ENCODE measurements around the gene CYB5RL.
"Not testable (repeated sequence)": the region's sequence is repeated elsewhere in the genome, so short reads cannot be mapped to it uniquely, and the experiment has no call there.

CYB5RL gene

GRCh38 chr1:54180701-54181360 is 19.0 kb downstream of the CYB5RL start:
- no peak for DNase-seq

- no peak for DNase-seq
Measured at GRCh38 chr1:54178296-54179070, 21.3 kb downstream of the CYB5RL start.

GRCh38 chr1:54177726-54178125 is 22.1 kb downstream of the CYB5RL start:
- no peak for DNase-seq

- no peak for DNase-seq
Measured at GRCh38 chr1:54176621-54177327, 23.1 kb downstream of the CYB5RL start.

GRCh38 chr1:54174106-54174505 is 25.7 kb downstream of the CYB5RL start:
- DNase-seq, result no peak

- no peak for DNase-seq
Measured at GRCh38 chr1:54173681-54174080, 26.1 kb downstream of the CYB5RL start.

- DNase-seq, result no peak
Measured at GRCh38 chr1:54172614-54173599, 26.9 kb downstream of the CYB5RL start.

GRCh38 chr1:54171606-54172005 is 28.2 kb downstream of the CYB5RL start:
- DNase-seq, result no peak

DNA sequence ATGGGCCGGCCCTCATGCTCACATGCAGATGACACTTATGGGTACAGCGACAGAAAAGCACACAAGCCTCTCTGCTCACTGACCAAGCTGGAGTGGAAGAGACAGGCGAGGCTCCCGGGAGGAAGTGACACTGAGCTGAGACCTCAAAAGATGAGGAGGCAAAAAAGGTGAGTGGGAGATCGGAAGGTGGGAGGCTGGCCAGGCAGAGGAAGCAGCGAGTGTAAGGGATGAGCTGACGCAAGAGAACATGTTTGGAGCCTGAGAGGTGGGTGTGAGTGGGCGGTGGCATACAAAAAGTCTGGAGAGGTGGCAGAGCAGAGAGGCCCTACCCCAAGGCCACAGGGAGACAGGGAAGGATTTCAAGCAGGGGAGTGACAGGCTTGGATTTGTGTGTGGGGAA is 28.8 kb downstream of the CYB5RL start:
- DNase-seq, result no peak

GRCh38 chr1:54169068-54169467 is 30.8 kb downstream of the CYB5RL start:
- no peak for DNase-seq

DNA sequence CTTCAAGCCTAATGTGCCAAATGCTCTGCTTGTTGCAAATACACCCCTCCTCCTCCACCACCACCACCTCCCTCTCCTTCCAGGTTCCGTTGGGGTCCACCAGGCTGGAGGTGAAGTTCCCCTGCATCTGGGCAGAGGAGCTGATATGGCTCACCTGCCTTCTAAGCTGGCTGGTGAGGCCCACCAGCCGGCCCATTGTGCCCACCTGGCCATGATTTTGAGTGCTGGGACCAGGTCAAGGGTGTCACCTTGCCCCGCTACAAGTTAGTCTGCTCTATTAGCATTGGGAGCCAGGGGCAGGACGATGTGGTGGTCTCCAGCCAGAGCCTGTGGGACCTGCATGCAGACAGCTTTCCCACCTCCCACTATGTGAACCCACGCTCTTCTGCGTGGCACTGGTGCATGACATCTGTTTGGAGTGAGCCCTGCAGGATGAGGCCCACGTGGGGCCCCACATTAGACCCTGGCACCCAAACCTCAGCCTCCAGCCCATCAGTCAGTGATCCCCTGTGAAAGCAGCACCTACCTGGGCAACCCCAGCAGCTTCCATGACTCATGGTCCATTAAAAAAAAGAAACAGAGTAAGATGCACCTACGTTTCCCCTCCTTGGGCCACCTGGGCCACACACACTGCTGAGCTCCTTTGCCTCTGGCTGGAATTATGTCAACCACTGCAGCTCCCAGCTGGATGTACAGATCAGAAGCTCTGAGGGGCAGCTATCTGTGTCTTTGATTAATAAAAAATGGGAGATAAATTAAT is 31.4 kb downstream of the CYB5RL start:
- no peak for DNase-seq

- no peak for DNase-seq
Measured at GRCh38 chr1:54167422-54168139, 32.2 kb downstream of the CYB5RL start.

DNA sequence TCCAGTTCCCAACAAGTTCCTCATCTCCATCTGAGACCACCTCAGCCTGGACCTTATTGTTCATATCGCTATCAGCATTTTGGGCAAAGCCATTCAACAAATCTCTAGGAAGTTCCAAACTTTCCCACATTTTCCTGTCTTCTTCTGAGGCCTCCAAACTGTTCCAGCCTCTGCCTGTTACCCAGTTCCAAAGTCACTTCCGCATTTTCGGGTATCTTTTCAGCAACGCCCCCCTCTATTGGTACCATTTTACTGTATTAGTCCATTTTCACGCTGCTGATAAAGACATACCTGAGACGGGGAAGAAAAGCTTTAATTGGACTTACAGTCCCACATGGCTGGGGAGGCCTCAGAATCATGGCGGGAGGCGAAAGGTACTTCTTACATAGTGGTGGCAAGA is 33.5 kb downstream of the CYB5RL start:
- not testable (repeated sequence) for DNase-seq

DNA sequence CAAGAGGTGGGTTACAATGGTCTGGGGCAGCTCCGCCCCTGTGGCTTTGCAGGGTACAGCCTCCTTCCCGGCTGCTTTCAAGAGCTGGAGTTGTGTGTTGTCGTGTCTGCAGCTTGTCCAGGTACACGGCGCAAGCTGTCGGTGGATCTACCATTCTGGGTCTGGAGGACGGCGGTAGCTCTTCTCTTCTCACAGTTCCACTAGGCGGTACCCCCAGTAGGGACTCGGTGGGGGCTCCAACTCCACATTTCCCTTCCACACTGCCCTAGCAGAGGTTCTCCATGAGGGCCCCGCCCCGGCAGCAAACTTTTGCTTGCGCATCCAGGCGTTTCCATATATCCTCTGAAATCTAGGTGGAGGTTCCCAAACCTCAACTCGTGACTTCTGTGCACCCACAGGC is 34.7 kb downstream of the CYB5RL start:
- no peak for DNase-seq

DNA sequence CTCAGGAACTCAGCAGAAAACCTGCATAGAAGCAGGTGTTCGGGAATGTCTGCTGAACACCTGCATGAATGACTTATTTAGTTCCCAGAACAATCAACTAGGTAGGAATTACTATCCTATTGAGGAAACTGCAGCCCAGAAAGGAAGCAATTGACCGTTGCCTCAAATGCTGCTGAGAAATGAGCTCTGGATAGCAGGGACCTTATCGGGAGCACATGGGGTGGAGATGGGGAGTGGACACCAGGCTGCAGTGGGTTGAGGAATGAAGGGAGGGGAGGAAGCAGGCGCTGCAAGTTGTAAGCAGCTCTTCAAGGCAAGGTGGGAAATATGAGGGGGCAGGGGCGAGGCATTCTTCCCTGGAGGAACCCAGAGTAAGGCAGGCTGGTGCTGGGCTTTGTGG is 36.3 kb downstream of the CYB5RL start:
- DNase-seq, result no peak

DNA sequence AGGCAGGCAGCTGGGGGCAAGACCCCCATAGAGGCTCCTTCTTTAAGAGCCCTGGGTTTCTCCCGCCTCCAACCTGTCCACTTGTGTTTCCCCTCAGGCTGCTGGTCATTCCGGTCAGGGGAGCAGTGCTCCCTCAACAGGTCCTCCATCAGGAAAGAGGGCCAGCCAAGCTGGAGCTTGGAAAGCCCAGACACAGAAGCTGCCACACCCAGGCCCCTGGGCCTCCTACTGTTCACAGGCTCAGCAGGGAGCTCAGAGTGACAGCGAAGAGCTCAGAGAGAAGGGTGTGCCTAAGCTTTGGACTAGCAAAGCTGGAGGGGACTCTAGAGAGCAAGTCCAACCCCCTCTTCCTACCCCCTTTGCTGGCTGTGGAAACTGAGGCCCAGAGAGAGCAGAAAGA is 36.8 kb downstream of the CYB5RL start:
- no peak for DNase-seq

DNA sequence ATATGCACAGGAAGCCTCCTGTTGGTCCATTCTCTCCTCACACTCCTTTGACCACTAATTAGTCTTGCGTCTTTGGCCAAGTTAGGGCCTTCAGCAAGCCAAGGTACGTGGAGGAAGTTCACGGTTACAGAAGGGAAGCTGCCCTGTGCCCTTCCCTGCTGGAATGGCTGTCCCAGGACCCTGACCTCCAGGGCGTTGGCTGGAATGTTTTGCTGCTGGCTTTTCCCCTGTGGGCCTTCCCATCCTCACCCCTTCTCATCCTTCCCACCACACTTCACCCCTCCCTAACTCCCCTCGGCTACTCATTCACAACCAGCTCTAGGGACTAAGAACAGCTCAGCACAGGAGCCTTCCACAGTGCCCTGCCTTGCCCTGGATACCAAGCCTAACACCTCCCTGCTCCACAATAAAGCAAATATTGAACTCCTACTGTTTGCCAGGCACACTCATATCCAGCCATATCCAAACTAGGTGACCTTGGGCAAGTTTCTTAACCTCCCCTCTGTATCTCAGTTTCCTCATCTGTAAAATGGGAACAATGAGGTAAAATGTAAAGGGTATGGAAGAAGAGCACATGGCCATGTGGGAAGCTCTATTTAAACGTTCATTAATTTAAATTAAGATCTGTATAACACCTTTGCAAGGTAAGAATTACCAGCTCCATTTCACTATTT is 38.2 kb downstream of the CYB5RL start:
- no peak for DNase-seq

DNA sequence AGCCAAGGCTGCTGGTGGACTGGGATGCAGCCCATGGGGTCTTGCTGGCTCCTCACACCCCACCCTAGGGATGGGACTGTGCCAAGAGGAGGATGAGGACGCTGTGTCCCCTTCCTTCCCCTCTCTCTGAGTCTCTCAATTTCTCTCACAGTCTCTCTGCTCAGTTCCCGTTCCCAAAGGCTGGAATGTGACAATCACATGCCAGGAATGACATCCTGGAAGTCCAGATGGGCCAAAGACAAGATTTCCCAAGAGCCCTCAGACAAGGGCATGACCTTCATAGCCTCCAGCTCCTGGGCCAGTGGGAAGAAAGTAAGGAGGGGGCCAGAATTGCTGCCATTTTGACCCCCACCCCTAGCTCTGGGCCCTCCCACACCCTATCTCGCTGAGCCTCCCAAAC is 39.5 kb downstream of the CYB5RL start:
- no peak for DNase-seq

GRCh38 chr1:54159733-54160316 is 40.0 kb downstream of the CYB5RL start:
- DNase-seq, result no peak

DNA sequence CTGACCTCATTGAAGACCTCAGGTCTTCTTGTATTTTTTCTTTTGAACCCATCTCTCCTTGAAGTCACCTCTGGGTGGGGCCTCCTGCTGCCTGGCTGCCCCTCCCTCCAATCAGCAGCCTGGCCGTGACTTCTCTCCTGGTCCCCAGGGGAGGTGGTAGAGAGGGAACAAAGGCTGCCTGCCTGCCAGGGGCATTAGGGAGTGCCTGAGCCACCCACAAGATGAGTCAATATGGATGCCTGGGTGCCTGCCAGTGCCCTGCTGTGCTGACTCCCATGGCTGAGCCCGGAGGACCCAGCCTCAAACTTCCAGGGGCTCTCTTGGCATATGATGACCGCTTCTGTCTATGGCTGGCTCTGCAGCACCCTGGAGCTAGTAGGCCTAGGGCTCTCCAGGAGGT is 41.8 kb downstream of the CYB5RL start:
- no peak for DNase-seq
